ENCODE results near the gene ANK2. TPM values are rescaled to one million over a fixed set of nuclear protein-coding genes. Genes with fewer than 3 reads are reported as not detected.

ANK2 gene
- total RNA-seq, 1 donor from 2014 or later, result 121 TPM

- Histone ChIP-seq H3K4me2 (peak overlapping the region; percentile 40), H3K36me3 (peaks cover 3% of the 10 kb centered on the region), H3K9ac (no peak overlapping the region), H3K9me3 (ENCODE audit: low read depth) (no peaks in the 10 kb centered on the region), H4K20me1 (ENCODE audit: low read depth) (peaks cover 37% of the 10 kb centered on the region), H3K79me2 (ENCODE audit: low read depth) (peaks cover 8% of the 10 kb centered on the region), H3K4me1 (peaks cover 17% of the 10 kb centered on the region), H3K4me3 (no peak overlapping the region), H3K27ac (peak overlapping the region; percentile 39), H3K27me3 (no peaks in the 10 kb centered on the region), H3F3A (ENCODE audit: low read depth) (no peaks in the 10 kb centered on the region), H2AFZ (replicated peaks) (no peak overlapping the region)
- DNase-seq (ENCODE audit: low spot score), result peak; percentile 23
- Mint-ChIP-seq H3K27me3 (ENCODE audit: insufficient read depth, low read depth) (no peaks in the 10 kb centered on the region), H3K4me1 (peaks cover 19% of the 10 kb centered on the region), H3K27ac (peak overlapping the region; percentile 5), H3K9me3 (peaks cover 2% of the 10 kb centered on the region), H3K36me3 (no peaks in the 10 kb centered on the region), H3K4me3 (no peak overlapping the region)
- TF ChIP-seq EZH2 (IDR thresholded peaks at IDR 0.05) (no peak), EZH2phosphoT487 (IDR thresholded peaks at IDR 0.05) (no peak), CTCF (IDR thresholded peaks at IDR 0.05) (no peak)
These were observed 82.2 kb downstream of the ANK2 start for GRCh38 chr4:113131621-113132020.

GRCh38 chr4:113141901-113142346, 92.5 kb downstream of the ANK2 start:
- H3K4me2 ChIP-seq, result no peak overlapping the region
- H3K9me3 Mint-ChIP-seq, result no peaks in the 10 kb centered on the region

GRCh38 chr4:113142351-113142750, 92.9 kb downstream of the ANK2 start:
- H3K4me3 ChIP-seq, result no peak overlapping the region
- H3K4me1 ChIP-seq, result peaks cover 35% of the 10 kb centered on the region
- no peak for DNase-seq (ENCODE audit: low spot score)
- peaks cover 51% of the 10 kb centered on the region for H4K20me1 ChIP-seq (ENCODE audit: low read depth)
- no peaks in the 10 kb centered on the region for H3K27me3 Mint-ChIP-seq (ENCODE audit: insufficient read depth, low read depth)
- peaks cover 11% of the 10 kb centered on the region for H3K36me3 ChIP-seq
- H3K27ac Mint-ChIP-seq, result no peak overlapping the region
- no peak for TF ChIP-seq CTCF (IDR thresholded peaks at IDR 0.05)
- no peaks in the 10 kb centered on the region for H3K36me3 Mint-ChIP-seq
- H3K4me3 Mint-ChIP-seq, result no peak overlapping the region
- H3K27ac ChIP-seq, result no peak overlapping the region
- H3K9me3 Mint-ChIP-seq, result no peaks in the 10 kb centered on the region
- H3K27me3 ChIP-seq, result no peaks in the 10 kb centered on the region
- no peak overlapping the region for H3K4me2 ChIP-seq
- H3K79me2 ChIP-seq (ENCODE audit: low read depth), result peaks cover 13% of the 10 kb centered on the region
- peaks cover 51% of the 10 kb centered on the region for H3K4me1 Mint-ChIP-seq
- no peak overlapping the region for H3K9ac ChIP-seq
- peaks cover 51% of the 10 kb centered on the region for H3F3A ChIP-seq (ENCODE audit: low read depth)
- H3K9me3 ChIP-seq (ENCODE audit: low read depth), result no peaks in the 10 kb centered on the region
- no peak overlapping the region for H2AFZ ChIP-seq (replicated peaks)

More at GRCh38 chr4:113141901-113142346, 92.5 kb downstream of the ANK2 start:
- no peak overlapping the region for H3K4me3 Mint-ChIP-seq
- H3K36me3 Mint-ChIP-seq, result no peaks in the 10 kb centered on the region
- H3K4me1 Mint-ChIP-seq, result peaks cover 49% of the 10 kb centered on the region
- H3K27ac Mint-ChIP-seq, result no peak overlapping the region
- Histone ChIP-seq H3K36me3 (peaks cover 11% of the 10 kb centered on the region), H2AFZ (replicated peaks) (no peak overlapping the region), H3K4me3 (no peak overlapping the region), H4K20me1 (ENCODE audit: low read depth) (peaks cover 51% of the 10 kb centered on the region), H3K79me2 (ENCODE audit: low read depth) (peaks cover 13% of the 10 kb centered on the region), H3K9ac (no peak overlapping the region), H3K4me1 (peaks cover 35% of the 10 kb centered on the region), H3K27ac (no peak overlapping the region), H3F3A (ENCODE audit: low read depth) (peaks cover 47% of the 10 kb centered on the region), H3K9me3 (ENCODE audit: low read depth) (no peaks in the 10 kb centered on the region), H3K27me3 (no peaks in the 10 kb centered on the region)
- no peak for TF ChIP-seq EZH2phosphoT487 (IDR thresholded peaks at IDR 0.05)
- no peak for TF ChIP-seq CTCF (IDR thresholded peaks at IDR 0.05)
- no peak for TF ChIP-seq EZH2 (IDR thresholded peaks at IDR 0.05)
- DNase-seq (ENCODE audit: low spot score), result no peak
- no peaks in the 10 kb centered on the region for H3K27me3 Mint-ChIP-seq (ENCODE audit: insufficient read depth, low read depth)
